Activated T-cell treated with anti-CD3 and anti-CD28 coated beads, Interleukin-2, amount 50 U/mL, for 72 hours (primary cell): Measurements from ENCODE around the gene BAG2. TPM values are rescaled to one million over a fixed set of nuclear protein-coding genes. Genes with fewer than 3 reads are reported as not detected.

Experiments
- ATAC-seq, 2 donors: fragments of 150-1000 bp; cut with Tn5 transposase; replicated peaks in 1 of 2; 2 replicates each; pipeline ENCODE4 v1.10.0; 2021; ENCODE audit warnings: moderate library complexity in 2 of 2, mild to moderate bottlenecking in 1 of 2
- DNase-seq, 2 donors: peaks; one replicate each; pipeline ENCODE4 v3.0.0; 2021 to 2022; ENCODE audit warnings: mixed read lengths in 1 of 2
- H3K27ac Mint-ChIP-seq: one replicate; pipeline ENCODE4 v1.8.0; 2022; ENCODE audit warnings: mild to moderate bottlenecking, moderate library complexity, mixed read lengths
- H3K27me3 Mint-ChIP-seq: one replicate; pipeline ENCODE4 v1.8.0; 2022; ENCODE audit warnings: low read depth, mixed read lengths
- H3K36me3 Mint-ChIP-seq, 2 donors: one replicate each; pipeline ENCODE4 v1.8.0; 2022; ENCODE audit warnings: mixed read lengths in 2 of 2, mild to moderate bottlenecking in 1 of 2; ENCODE audit not compliant: insufficient read depth in 2 of 2
- H3K4me1 Mint-ChIP-seq: one replicate; pipeline ENCODE4 v1.8.0; 2022; ENCODE audit warnings: low read depth, mixed read lengths
- H3K4me3 Mint-ChIP-seq, 2 donors: one replicate each; pipeline ENCODE4 v1.8.0; 2022; ENCODE audit warnings: mild to moderate bottlenecking in 2 of 2, mixed read lengths in 2 of 2, moderate library complexity in 2 of 2
- H3K9me3 Mint-ChIP-seq, 2 donors: one replicate each; pipeline ENCODE4 v1.8.0; 2022; ENCODE audit warnings: mixed read lengths in 2 of 2
- total RNA-seq, 2 donors: library from RNA; stranded (reverse); gene quantifications; one replicate each; pipeline ENCODE4 v1.2.3, GENCODE V29; 2022

BAG2 gene
- total RNA-seq, 2 donors from 2014 or later, result 5.5 to 5.8 TPM

DNA sequence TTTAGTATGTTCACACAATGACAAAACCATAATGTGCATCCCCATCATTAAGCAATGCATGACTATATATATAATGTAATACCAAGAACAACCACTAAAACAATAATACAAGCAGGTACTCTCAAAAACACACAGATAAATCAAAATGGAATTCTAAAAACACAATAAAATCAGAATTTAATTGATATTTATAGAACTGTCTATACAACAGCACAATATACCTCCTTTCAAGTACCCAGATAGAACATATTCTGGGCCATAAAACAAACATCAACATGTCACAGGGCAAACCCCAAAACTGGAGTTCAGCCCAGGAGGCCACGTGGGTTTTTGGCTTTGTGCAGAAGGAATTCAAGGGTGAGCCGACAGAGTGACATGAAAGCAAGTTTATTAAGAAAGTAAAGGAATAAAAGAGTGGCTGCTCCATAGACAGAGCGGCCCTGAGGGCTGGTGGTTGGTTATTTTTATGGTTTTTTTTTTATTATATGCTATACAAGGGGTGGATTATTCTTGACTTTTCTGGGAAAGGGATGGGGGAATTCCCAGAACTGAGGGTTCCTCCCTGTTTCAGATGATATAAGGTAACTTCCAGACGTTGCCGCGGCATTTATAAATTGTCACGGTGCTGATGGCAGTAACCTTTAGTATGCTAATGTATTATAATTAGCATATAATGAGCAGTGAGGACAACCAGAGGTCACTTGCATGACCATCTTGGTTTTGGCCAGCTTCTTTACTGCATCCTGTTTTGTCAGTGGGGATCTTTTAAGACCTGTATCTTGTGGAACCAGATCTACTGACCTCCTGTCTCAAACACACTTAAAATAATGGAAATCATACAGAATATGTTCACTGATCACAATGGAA lies 44.3 kb downstream of the BAG2 start:
- Mint-ChIP-seq H3K4me3 (no peak overlapping the region), H3K27ac (no peak overlapping the region), H3K27me3 (peaks cover 15% of the 10 kb centered on the region), H3K36me3 (peaks cover 7% of the 10 kb centered on the region in 2 donors), H3K4me1 (peaks cover 33% of the 10 kb centered on the region), H3K9me3 (peaks cover 3 to 5% of the 10 kb centered on the region in 2 donors)
- ATAC-seq, result no peak
- no peak for DNase-seq

DNA sequence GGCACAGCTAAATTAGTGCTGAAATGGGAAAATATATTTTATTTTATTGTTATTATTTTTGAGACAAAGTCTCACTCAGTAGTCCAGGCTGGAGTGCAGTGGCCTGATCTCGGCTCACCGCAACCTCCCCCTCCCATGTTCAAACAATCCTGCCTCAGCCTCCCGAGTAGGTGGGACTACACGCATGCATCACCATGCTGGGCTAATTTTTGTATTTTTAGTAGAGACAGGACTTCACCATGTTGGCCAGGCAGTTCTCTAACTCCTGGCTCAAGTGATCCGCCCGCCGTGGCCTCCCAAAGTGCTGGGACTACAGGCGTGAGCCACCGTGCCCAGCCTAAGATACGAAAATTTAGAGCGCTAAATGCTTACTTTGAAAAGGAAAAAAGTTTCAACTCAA lies 45.1 kb downstream of the BAG2 start:
- peaks cover 3 to 5% of the 10 kb centered on the region in 2 donors for H3K9me3 Mint-ChIP-seq

DNA sequence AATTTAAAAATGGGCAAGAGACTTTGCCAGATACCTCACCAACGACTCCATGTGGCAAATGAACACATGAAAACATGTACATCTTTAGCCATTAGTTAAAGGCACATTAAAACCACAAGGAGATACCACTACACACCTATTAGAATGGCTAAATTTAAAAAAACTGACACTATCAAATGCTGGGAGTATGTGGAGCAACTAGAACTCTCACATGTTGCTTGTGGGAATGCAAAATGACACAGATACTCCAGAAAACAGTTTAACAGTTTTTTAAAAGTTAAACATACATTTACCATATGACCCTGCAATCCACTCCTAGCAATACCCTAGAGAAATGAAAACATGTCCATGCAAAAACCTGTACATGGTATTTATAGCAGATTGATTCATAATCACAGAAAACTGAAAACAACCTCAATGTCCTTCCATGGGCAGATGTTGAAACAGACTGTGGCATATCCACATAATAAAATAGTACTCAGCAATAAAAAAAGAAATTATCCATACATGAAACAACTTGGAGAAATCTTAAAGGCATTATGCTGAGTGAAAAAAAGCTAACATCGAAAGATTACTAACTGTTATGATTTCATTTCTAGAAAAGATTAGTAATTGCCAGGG lies 48.1 kb downstream of the BAG2 start:
- Mint-ChIP-seq H3K4me1 (peaks cover 21% of the 10 kb centered on the region), H3K36me3 (peaks cover 1 to 5% of the 10 kb centered on the region in 2 donors), H3K27ac (no peak overlapping the region), H3K4me3 (peak overlapping the region; percentile 60 to 88), H3K9me3 (no peaks in the 10 kb centered on the region), H3K27me3 (peaks cover 38% of the 10 kb centered on the region)
- no peak for DNase-seq
- ATAC-seq, result no peak

More for the DNA sequence above, 45.1 kb downstream of the BAG2 start:
- no peak overlapping the region for H3K27ac Mint-ChIP-seq
- peaks cover 33% of the 10 kb centered on the region for H3K4me1 Mint-ChIP-seq
- ATAC-seq, result no peak
- peaks cover 15% of the 10 kb centered on the region for H3K27me3 Mint-ChIP-seq
- no peak overlapping the region for H3K4me3 Mint-ChIP-seq
- H3K36me3 Mint-ChIP-seq, result peaks cover 8 to 10% of the 10 kb centered on the region in 2 donors
- DNase-seq, result no peak

GRCh38 chr6:57221191-57221935 lies 49.2 kb downstream of the BAG2 start:
- H3K9me3 Mint-ChIP-seq, result no peaks in the 10 kb centered on the region
- H3K4me3 Mint-ChIP-seq, result peak overlapping the region; percentile 98 to 100
- peak overlapping the region; percentile 48 for H3K27ac Mint-ChIP-seq
- H3K36me3 Mint-ChIP-seq, result peaks cover 1 to 2% of the 10 kb centered on the region in 2 donors
- peak; percentile 55 to 62 for ATAC-seq
- DNase-seq, result peak; percentile 52 to 54
- H3K27me3 Mint-ChIP-seq, result peaks cover 44% of the 10 kb centered on the region
- peaks cover 20% of the 10 kb centered on the region for H3K4me1 Mint-ChIP-seq

DNA sequence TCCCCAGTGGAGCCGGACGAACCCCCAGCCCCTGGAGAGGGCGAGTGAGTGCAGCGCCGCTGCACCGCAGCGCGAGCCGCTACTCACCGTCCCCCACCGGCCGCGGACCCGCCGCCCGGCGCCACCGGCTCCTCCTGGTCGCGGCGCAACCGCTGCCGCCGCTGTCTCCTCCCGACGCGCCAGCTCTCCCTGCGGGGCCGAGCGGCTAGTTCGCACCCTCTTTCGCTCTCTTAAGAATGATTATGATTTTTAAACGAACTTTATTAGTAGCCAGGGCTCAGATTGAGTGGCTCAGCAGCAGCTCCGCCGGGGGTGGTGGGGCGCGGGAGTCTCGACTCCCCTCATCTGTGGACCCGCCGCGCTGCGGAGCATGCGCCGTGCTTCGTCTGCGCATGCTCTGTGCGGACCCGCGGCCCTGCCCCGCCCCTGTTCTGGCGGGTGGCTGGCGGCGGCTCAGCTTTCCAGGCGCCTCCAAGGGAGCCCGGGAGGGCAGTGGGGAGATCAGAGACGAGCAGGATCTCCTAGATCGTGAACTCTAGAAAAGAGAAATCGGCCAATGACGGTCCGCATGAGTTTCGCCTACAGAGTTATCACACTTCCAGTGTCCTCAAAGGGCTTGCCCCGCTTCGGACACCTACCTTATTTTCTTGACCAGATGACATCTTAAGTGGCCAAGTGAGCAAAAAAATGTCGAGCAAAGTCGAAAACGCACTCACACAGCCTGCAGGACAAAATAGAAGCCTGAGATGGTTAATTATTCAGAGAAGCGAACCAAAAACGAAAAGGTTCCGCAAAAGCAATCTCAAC lies 50.0 kb downstream of the BAG2 start, which contains the start of gene RAB23:
TSS of gene RAB23 (minus strand) at position 372 of the 807 bp plus-strand sequence. CDS start 11,927 bp downstream, outside the sequence.
- Mint-ChIP-seq H3K4me3 (peak within 1 kb of the TSS; percentile 98 to 100), H3K27me3 (peaks cover 47% of the 10 kb centered on the region), H3K9me3 (no peaks in the 10 kb centered on the region), H3K36me3 (peaks cover 1 to 2% of the 10 kb centered on the region in 2 donors), H3K27ac (peak within 1 kb of the TSS; percentile 93), H3K4me1 (peaks cover 15% of the 10 kb centered on the region)
- DNase-seq (peak; percentile 81 to 88), ATAC-seq (peak; percentile 91 to 93)

DNA sequence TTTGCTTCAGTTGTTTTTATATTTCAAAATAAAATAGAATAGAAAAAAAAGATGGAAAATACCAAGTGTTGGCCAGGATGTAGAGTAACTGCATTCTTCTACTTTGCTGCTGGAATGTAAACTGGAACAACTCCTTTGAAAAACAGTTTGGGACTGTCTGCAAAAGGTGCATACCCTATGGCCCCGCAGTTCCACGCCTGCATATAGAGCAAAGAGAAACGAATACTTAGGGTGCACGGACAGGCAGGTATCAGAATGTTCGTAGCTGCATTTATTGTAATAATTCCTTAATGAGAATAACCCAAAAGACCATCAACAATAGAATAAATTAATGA lies 50.6 kb downstream of the BAG2 start:
- Mint-ChIP-seq H3K27ac (no peak overlapping the region), H3K27me3 (peaks cover 47% of the 10 kb centered on the region), H3K36me3 (peaks cover 1 to 2% of the 10 kb centered on the region in 2 donors), H3K4me1 (peaks cover 15% of the 10 kb centered on the region), H3K4me3 (peak overlapping the region; percentile 98 to 100), H3K9me3 (no peaks in the 10 kb centered on the region)
- peak; percentile 4 to 7 for DNase-seq
- no peak for ATAC-seq

GRCh38 chr6:57224769-57225515 lies 52.8 kb downstream of the BAG2 start:
- Mint-ChIP-seq H3K9me3 (no peaks in the 10 kb centered on the region), H3K36me3 (peaks cover 1 to 2% of the 10 kb centered on the region in 2 donors), H3K4me3 (no peak overlapping the region), H3K27ac (no peak overlapping the region), H3K4me1 (peaks cover 15% of the 10 kb centered on the region), H3K27me3 (peaks cover 47% of the 10 kb centered on the region)
- DNase-seq (no peak), ATAC-seq (no peak)

GRCh38 chr6:57226221-57226620 lies 54.1 kb downstream of the BAG2 start:
- Mint-ChIP-seq H3K4me1 (peaks cover 7% of the 10 kb centered on the region), H3K9me3 (no peaks in the 10 kb centered on the region), H3K27ac (no peak overlapping the region), H3K36me3 (peaks cover 1 to 2% of the 10 kb centered on the region in 2 donors), H3K4me3 (no peak overlapping the region), H3K27me3 (peaks cover 48% of the 10 kb centered on the region)
- ATAC-seq, result no peak
- no peak for DNase-seq

Other genes starting within 250 kb of the BAG2 start
- gene BEND6, start 217.2 kb upstream of the BAG2 start, total RNA-seq, result under 1 TPM; 0.32 to 0.48 TPM
- 10 to 100 TPM; 12.1 to 12.4 TPM for gene KIAA1586, start 125.6 kb upstream of the BAG2 start, total RNA-seq
- gene ZNF451, start 82.1 kb upstream of the BAG2 start, total RNA-seq, result 10 to 100 TPM; 73.8 to 76.2 TPM
- gene RAB23, start 50.0 kb downstream of the BAG2 start, total RNA-seq, result 1 to 10 TPM; 2.0 to 2.2 TPM
- gene PRIM2, start 145.3 kb downstream of the BAG2 start, total RNA-seq, result 10 to 100 TPM; 27.2 to 33.6 TPM